Endodermal cell (in vitro differentiated cells): Measurements from ENCODE around the gene MGLL. TPM values are rescaled to one million over a fixed set of nuclear protein-coding genes. Genes with fewer than 3 reads are reported as not detected.

Experiments
- DNase-seq: peaks from one replicate; pipeline ENCODE4 v3.0.0-alpha.2; 2017
- H3K27ac ChIP-seq: 2 replicates; pipeline ENCODE4 v1.5.1; 2013; ENCODE audit warnings: mild to moderate bottlenecking, low read depth, low read length, moderate library complexity
- H3K27me3 ChIP-seq: 2 replicates; pipeline ENCODE4 v1.6.1; 2013; ENCODE audit warnings: mild to moderate bottlenecking, low read length, moderate library complexity; ENCODE audit not compliant: insufficient read depth, control insufficient read depth, poor library complexity, severe bottlenecking
- H3K36me3 ChIP-seq: 2 replicates; pipeline ENCODE4 v1.7.0; 2013; ENCODE audit warnings: mild to moderate bottlenecking, low read length, moderate library complexity; ENCODE audit not compliant: control insufficient read depth, insufficient read depth
- H3K4me1 ChIP-seq: one replicate; pipeline ENCODE4 v1.7.0; 2013; ENCODE audit warnings: low read length; ENCODE audit not compliant: control insufficient read depth, insufficient read depth
- H3K4me3 ChIP-seq: 2 replicates; pipeline ENCODE4 v1.5.1; 2013; ENCODE audit warnings: mild to moderate bottlenecking, low read length, moderate library complexity
- H3K9ac ChIP-seq: 2 replicates; pipeline ENCODE4 v1.6.1; 2013; ENCODE audit warnings: mild to moderate bottlenecking, low read length, moderate library complexity; ENCODE audit not compliant: poor library complexity, severe bottlenecking; ENCODE audit errors: extremely low read depth
- H3K9me3 ChIP-seq: 2 replicates; pipeline ENCODE4 v1.6.1; 2013; ENCODE audit warnings: mild to moderate bottlenecking, low read length, moderate library complexity; ENCODE audit not compliant: control insufficient read depth
- H3K27ac Mint-ChIP-seq: 2 replicates; pipeline ENCODE4 v1.8.0; 2020; ENCODE audit warnings: mixed read lengths
- H3K27me3 Mint-ChIP-seq: 2 replicates; pipeline ENCODE4 v1.8.0; 2021; ENCODE audit warnings: mild to moderate bottlenecking, mixed read lengths; ENCODE audit not compliant: insufficient read depth
- H3K36me3 Mint-ChIP-seq: 2 replicates; pipeline ENCODE4 v1.8.0; 2020; ENCODE audit warnings: low read depth, mixed read lengths
- H3K4me1 Mint-ChIP-seq: 2 replicates; pipeline ENCODE4 v1.8.0; 2020; ENCODE audit warnings: mixed read lengths
- H3K4me3 Mint-ChIP-seq: 2 replicates; pipeline ENCODE4 v1.8.0; 2020; ENCODE audit warnings: mild to moderate bottlenecking, moderate library complexity, mixed read lengths
- H3K9me3 Mint-ChIP-seq: 2 replicates; pipeline ENCODE4 v1.8.0; 2020; ENCODE audit warnings: mild to moderate bottlenecking, mixed read lengths
- CTCF ChIP-seq: fragments of 200-600 bp; sonication (generic); conservative IDR thresholded peaks from 2 replicates; pipeline ENCODE4 v1.5.0; 2021; ENCODE audit warnings: antibody characterized with exemption, mild to moderate bottlenecking
- WGBS, 2 experiments: methylation state at CpG; one replicate each; pipeline versions ENCODE4 v1.1.5 to v1.1.7; 2013; ENCODE audit warnings: missing lambda C conversion rate in 2 of 2, mixed read lengths in 1 of 2; ENCODE audit not compliant: insufficient coverage in 1 of 2, insufficient read length in 1 of 2; 5-methylcytosine and 5-hydroxymethylcytosine counted together
- total RNA-seq, 2 donors: library from RNA; stranded (reverse); fragmentation: NEBNext Ultra II Directional in 1 of 2; extraction: Animal tissue kit (Norgen Biotek cat#: 25700) in 1 of 2; gene quantifications; 2 replicates in 1 of 2; 3 replicates in 1 of 2; pipeline ENCODE4 v1.2.1, GENCODE V29; 2021

The MGLL gene
- total RNA-seq, 2 donors from 2014 or later: 0.22 TPM; not detected in 1

GRCh38 chr3:127784283-127784682 is 38.0 kb downstream of the MGLL start:
- Histone ChIP-seq H3K36me3 (no peaks in the 10 kb centered on the region), H3K27ac (no peak overlapping the region), H3K9me3 (no peaks in the 10 kb centered on the region), H3K27me3 (no peaks in the 10 kb centered on the region), H3K4me1 (no peaks in the 10 kb centered on the region), H3K9ac (no peak overlapping the region), H3K4me3 (no peak overlapping the region)
- TF ChIP-seq CTCF: no peak
- DNase-seq: no peak
- H3K9me3 Mint-ChIP-seq: no peaks in the 10 kb centered on the region
- no peaks in the 10 kb centered on the region for H3K36me3 Mint-ChIP-seq
- peaks cover 1% of the 10 kb centered on the region for H3K27me3 Mint-ChIP-seq
- H3K4me1 Mint-ChIP-seq: no peaks in the 10 kb centered on the region
- 83 to 88% methylated on average over 2 to 7 of the region's 7 CpGs for whole genome bisulfite sequencing, 2 experiments
- no peak overlapping the region for H3K4me3 Mint-ChIP-seq
- H3K27ac Mint-ChIP-seq: no peak overlapping the region

- Mint-ChIP-seq H3K27me3 (peaks cover 1% of the 10 kb centered on the region), H3K4me3 (no peak overlapping the region), H3K27ac (no peak overlapping the region), H3K9me3 (no peaks in the 10 kb centered on the region), H3K36me3 (no peaks in the 10 kb centered on the region), H3K4me1 (no peaks in the 10 kb centered on the region)
- Histone ChIP-seq H3K9me3 (no peaks in the 10 kb centered on the region), H3K27ac (no peak overlapping the region), H3K4me1 (no peaks in the 10 kb centered on the region), H3K27me3 (no peaks in the 10 kb centered on the region), H3K4me3 (no peak overlapping the region), H3K9ac (no peak overlapping the region), H3K36me3 (no peaks in the 10 kb centered on the region)
- WGBS, 2 experiments: 79 to 90% methylated on average over 3 to 4 of the region's 4 CpGs
- TF ChIP-seq CTCF: no peak
- peak; percentile 60 for DNase-seq
Observed at GRCh38 chr3:127783642-127784160, 38.6 kb downstream of the MGLL start.

GRCh38 chr3:127783166-127783565 is 39.1 kb downstream of the MGLL start:
- Mint-ChIP-seq H3K36me3 (no peaks in the 10 kb centered on the region), H3K27ac (no peak overlapping the region)

More at GRCh38 chr3:127783166-127783565, 39.1 kb downstream of the MGLL start:
- H3K27me3 Mint-ChIP-seq: peaks cover 1% of the 10 kb centered on the region
- no peaks in the 10 kb centered on the region for H3K36me3 ChIP-seq
- H3K27me3 ChIP-seq: no peaks in the 10 kb centered on the region
- no peak overlapping the region for H3K9ac ChIP-seq
- DNase-seq: no peak
- no peaks in the 10 kb centered on the region for H3K9me3 ChIP-seq
- H3K4me3 ChIP-seq: no peak overlapping the region
- H3K4me1 Mint-ChIP-seq: no peaks in the 10 kb centered on the region
- no peak for TF ChIP-seq CTCF
- H3K4me3 Mint-ChIP-seq: no peak overlapping the region
- 88 to 90% methylated on average over 7 to 9 of the region's 9 CpGs for WGBS, 2 experiments
- no peaks in the 10 kb centered on the region for H3K4me1 ChIP-seq
- no peak overlapping the region for H3K27ac ChIP-seq
- no peaks in the 10 kb centered on the region for H3K9me3 Mint-ChIP-seq
